Femur (tissue), 1 donor: ENCODE data around the gene ABCA8.
A peak's percentile ranks its signal among the peaks of the same experiment; 100 is the strongest.

Source experiments
- DNase-seq: peaks from one replicate; pipeline ENCODE4 v3.0.0-alpha.2; 2017

Gene ABCA8

GRCh38 chr17:68943123-68943811 lies 11.9 kb downstream of the ABCA8 start:
- no peak for DNase-seq

DNA sequence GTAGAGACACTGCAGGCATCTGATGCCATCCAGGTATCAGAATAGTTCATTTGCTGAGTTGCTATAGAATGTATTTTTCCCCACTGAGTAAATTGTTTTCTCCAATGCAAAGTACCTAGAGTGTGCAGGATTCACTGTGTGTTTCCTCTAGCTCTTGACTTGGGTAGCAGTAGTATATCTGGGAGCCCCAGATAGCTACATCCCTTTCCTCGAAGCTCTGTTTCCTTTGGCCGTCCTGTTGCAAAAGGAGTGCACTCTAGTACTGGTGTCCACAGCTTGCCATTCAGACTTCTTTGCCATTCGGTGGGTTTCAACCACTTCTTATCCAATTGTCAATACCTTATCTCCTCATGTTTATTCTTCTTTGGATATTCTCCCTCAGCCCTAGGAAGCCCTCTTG lies 12.8 kb downstream of the ABCA8 start:
- no peak for DNase-seq

GRCh38 chr17:68941761-68942160 lies 13.4 kb downstream of the ABCA8 start:
- no peak for DNase-seq

DNA sequence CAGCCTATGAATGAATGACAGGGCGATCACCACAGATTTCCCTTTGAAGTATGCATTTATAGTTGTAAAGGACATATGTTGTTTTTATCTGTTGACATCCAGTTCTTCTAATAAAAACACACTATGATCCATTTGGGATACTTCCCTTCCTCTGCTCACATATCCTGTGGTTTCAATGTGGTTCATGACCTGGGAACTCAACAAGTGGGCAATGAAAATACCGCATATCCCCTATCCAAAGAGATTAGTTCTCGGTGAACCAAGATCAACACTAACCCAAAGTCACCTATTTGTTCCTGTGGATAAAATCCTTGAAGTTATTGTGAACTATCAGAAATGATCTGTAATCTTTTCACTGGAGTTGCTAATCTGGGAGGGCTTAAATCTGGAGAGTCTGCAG lies 16.0 kb downstream of the ABCA8 start:
- DNase-seq = no peak

GRCh38 chr17:68937890-68938514 lies 17.2 kb downstream of the ABCA8 start:
- DNase-seq = no peak

DNA sequence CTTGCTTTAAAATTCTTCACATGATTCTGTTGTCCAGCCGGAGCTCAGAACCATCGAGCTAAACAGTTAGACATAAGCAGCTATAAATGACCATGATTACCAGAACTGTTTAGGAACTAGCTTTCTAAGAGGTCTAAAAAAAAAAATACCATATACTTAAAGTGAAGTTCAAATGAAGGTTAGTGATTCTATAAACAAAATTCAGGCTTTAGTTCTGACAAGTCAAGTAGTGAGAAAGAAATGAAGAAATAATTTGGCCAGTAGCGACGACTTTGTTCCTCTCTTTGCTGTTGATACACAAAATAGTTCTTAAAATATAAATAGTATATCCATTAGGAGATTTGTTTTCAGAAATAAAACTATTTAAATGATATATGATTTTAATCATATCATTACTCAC lies 27.7 kb downstream of the ABCA8 start:
- no peak for DNase-seq

DNA sequence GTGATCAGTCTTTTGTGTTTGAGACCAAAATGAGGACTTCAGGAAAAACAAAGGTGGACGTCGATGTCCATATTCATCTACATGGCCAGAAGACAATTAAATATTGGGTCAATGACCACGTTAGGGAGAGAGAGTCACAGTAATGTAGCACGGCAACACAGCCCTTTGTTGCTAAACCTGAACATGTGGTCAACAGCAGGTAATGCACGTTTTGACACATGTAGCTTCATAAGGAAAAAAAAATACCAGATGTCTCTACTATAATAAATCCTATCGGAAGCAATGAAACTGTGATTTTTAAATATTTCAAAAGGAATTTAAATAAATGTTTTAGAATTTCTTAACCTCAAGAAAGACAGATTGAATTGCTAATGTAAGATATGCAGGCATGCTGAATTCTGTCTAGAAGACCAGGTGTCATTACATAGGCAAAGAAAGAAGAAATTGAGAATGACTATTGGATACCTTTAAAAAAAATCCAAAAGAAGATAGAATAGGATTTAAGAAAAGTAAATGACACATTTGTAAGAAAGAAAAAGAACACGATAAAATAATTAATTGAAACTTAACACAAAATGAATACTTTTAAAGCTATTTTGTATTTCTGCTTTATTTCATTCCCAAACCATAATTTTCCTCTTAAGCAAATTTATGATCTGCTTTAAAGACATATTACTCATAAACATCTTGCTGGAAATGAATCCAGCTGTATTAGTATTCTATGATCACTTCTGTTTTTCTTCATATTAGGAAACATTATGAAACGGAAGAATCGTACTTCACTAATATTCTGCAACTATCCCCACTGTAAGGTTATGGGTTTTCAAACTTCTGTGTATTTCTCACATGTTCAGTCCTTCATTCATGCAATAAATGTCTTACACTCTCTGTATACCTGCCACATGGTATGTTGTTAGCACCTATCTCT lies 30.1 kb downstream of the ABCA8 start:
- DNase-seq = no peak

DNA sequence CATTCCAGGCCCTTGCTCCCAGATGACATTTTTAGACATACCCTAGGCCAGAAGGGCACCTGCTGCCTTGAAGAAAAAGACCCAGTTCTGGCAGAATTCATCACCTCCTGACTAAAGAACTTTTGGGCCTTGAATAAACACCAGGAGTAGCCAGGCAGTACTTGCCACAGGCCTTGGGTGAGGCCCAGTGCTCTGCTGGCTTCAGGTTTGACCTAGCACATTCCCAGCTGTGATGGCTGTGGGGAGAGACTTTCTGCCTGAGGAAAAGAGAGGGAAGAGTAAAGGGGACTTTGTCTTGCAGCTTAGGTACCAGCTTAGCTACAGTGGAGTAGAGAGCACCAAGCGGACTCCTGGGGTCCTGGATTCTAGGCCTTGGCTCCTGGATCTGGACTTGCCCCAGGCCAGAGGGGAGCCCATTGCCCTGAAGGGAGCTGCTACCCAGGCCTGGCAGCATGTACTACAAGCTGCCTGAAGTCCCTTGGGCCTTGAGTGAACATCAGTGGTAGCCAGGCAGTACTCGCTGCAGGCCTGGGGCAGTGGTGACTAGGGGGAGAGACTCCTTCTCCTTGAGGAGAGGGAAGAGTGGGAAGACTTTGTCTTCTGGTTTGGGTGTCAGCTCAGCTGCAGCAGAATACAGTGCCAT lies 44.3 kb downstream of the ABCA8 start:
- no peak for DNase-seq

- DNase-seq = peak; percentile 40
Observed at GRCh38 chr17:68910251-68910705, 44.9 kb downstream of the ABCA8 start.

DNA sequence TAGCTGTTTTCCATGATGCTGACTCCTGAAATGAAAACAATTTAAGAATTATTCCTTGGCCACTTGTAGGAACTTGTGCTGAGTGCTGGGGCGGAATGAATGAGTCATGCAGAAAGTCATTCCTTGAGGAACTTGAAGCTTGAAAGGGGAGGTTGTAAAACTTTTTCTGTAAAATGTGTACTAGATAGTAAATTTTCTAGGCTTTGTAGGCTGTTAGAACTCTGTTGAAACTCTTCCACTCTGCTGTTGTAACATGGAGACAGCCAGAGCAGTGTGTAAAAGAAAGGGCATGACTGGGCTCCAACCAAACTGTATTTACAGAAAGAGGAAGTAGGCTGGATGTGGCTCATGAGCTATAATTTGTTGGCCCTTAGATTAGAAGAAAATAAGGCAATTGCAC lies 46.1 kb downstream of the ABCA8 start:
- peak; percentile 60 for DNase-seq

DNA sequence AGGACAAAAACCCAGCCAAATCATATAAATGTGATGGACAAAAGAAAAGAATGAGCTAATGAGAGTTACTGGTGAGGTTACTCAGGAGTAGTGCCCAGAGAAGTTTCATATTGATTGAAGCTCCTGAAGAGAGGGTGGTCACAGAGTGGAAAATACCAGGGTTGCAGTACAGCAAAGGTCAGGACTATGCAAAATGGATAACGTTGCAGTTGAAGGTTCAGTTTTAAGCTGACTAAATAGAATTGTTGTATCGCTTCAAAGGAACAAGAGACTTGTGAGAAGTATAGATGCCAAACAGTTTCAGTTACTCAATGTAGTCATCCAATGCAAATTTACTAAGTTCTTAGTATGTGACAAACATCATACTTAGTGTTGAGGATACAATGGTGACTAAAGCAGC lies 47.1 kb downstream of the ABCA8 start:
- no peak for DNase-seq

GRCh38 chr17:68906638-68907037 lies 48.6 kb downstream of the ABCA8 start:
- DNase-seq = no peak

DNA sequence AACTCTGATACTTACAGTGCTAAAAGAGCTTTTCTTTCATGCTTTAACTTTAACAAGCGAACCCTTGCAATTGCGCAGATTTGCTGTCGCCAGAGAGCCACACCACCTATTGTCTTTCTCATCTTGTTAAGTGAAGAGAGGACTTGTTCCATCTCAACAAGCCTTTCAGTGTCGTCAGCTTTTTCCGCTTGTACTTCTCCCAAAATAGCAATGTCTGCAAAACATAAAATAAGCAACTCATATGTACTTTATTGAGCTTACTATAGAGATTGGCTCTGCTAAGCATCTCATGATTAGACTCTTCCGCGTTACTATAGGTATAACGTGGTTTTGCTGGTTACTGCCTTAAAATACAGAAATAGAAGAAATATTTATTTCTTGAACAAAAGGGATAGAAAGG lies 51.9 kb downstream of the ABCA8 start:
- no peak for DNase-seq

DNA sequence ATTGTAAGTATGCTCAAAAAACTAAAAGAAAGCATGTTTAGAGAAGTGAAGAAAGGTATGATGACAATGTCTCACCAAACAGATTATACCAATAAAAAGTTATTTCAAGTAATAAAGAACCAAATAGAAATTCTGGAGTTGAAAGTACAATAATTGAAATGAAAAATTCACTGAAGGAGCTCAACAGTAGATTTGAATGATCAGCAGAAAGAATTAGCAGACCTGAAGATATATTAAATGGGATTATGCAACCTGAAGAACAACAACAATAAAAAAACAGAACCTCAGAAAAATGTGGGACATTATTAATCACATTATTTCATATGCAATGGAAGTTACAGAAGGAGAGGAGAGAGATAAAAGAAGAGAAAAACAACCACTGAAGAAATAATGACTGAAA lies 57.6 kb downstream of the ABCA8 start:
- no peak for DNase-seq

DNA sequence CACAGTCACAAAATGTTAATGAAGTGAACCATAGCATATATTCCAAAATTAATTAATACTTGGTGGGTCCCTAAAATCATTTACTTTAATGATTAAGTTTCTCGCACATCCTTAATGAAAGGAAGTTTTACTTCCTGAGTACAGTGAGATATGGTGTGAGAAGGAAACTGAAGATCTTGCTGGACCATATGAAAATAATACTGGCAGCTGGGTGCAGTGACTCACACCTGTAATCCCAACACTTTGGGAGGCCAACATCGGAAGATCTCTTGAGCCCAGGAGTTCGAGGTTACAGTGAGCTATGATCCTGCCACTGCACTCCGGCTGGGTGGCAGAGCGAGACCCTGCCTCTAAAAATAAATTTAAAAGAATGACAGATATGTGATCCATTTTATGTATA lies 62.5 kb downstream of the ABCA8 start:
- no peak for DNase-seq

- DNase-seq = no peak
Observed at GRCh38 chr17:68892193-68892592, 63.0 kb downstream of the ABCA8 start.

- DNase-seq = no peak
Observed at GRCh38 chr17:68886401-68886800, 68.8 kb downstream of the ABCA8 start.

DNA sequence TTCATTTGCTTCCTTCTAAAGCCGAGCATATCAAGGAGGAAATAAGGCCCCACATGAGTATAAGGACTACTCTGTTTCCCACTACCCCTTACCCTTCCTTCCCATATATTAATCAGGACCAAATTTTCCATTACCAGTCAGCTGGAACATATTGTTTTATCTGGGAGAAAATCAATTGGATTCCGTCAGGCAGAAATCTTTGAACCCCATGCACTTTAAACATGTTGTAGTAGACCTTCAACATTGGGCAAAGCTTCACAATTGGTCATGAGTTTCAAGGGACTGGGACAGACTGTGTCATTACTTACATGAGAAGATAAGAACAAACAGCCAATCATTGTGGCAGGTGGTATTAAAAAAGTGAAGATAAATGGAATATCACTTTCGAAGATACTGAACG lies 70.3 kb downstream of the ABCA8 start:
- DNase-seq = no peak

DNA sequence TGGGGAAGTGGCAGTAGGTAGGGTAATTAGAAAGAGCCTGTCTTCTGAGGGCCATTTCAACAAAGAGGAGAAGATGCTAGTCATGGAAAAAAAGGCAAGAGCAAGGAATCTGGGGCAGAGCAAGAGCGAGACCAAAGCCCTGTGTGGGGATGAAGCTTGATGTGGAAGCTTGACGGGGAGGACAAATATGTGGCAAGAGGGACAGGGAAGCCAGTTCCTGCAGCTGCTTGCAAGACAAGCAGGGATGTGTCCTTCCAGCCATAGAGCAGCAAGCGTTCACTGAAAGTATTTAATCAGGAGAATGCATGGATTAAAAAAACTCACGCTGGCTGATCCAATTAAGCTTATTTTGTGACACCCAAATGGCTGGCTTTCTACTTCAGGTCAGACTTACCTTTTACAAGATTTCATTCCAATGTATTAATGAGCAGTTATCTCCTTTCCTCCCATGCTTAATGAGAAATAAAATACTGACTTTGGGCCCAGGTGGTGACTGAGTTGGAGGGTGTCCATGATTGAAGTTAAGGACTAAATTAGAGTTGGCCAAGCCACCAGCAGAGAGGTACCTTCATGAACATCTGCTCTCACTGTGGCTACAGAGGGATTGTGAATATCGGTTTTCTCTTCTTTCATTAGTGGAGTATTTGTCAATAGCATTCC lies 76.8 kb downstream of the ABCA8 start:
- no peak for DNase-seq

DNA sequence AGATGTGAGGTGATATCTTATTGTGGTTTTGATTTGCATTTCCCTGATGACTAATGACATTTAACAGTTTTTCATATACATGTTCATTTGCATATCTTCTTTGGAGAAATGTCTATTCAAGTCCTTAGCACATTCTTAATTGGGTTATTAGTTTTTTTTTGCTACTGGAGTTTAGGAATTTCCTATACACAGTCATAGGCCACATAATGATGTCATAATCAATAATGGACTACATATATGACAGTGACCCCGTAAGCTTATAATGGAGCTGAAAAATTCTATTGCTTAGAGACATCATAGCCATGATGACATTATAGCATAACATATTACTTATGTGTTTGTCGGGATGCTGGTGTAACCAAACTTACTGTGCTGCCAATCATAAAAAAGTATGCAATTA lies 83.7 kb downstream of the ABCA8 start:
- no peak for DNase-seq

GRCh38 chr17:68870976-68871375 lies 84.2 kb downstream of the ABCA8 start:
- no peak for DNase-seq

- DNase-seq = no peak
Observed at GRCh38 chr17:68870161-68870826, 84.9 kb downstream of the ABCA8 start.
